T-helper 2 cell treated with Interferon-gamma antibody and Interleukin-4, amounts not matched to agents 100 ng/mL and 5 ng/mL, for 36 hours (primary cell): ENCODE data around the gene PTGES2. TPM values are rescaled to one million over a fixed set of nuclear protein-coding genes. Genes with fewer than 3 reads are reported as not detected.
"Not testable (repeated sequence)": the region's sequence is repeated elsewhere in the genome, so short reads cannot be mapped to it uniquely, and the experiment has no call there.

Experiments used
- intact Hi-C: fragments of 100-400 bp; cut with micrococcal nuclease; formaldehyde crosslinking; loops from one replicate; pipeline ENCODE4 v1.15.1; 2023
- total RNA-seq: library from RNA; stranded (reverse); gene quantifications from 2 replicates; pipeline ENCODE4 v1.2.3, GENCODE V29; 2022

Gene PTGES2
- total RNA-seq, 1 donor from 2014 or later = 52.5 TPM

DNA sequence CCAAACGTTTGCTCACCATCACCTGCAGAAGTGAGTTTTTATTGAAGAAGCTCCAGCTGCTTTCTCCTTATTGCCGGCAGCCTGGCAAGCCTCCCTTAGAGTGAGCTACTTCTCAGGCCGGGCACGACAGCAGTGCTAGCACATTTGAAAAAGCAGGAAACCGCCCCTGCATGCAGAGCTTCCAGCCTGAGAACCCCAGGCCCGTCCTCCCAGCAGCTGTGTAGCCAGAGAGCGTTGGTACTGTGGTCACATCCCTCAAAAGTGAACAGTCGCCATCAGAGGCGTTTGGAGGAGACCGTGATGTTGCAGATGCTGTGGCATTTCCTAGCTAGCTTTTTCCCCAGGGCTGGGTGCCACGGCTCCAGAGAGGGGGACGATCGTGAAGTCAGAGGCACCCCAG is 36.0 kb downstream of the PTGES2 start:
- intact Hi-C loops = no loop called here

GRCh38 chr9:128091144-128091543 is 36.4 kb downstream of the PTGES2 start:
- intact Hi-C loops = no loop called here

- intact Hi-C loops = no loop called here
These were observed 38.2 kb downstream of the PTGES2 start for GRCh38 chr9:128089299-128089698.

DNA sequence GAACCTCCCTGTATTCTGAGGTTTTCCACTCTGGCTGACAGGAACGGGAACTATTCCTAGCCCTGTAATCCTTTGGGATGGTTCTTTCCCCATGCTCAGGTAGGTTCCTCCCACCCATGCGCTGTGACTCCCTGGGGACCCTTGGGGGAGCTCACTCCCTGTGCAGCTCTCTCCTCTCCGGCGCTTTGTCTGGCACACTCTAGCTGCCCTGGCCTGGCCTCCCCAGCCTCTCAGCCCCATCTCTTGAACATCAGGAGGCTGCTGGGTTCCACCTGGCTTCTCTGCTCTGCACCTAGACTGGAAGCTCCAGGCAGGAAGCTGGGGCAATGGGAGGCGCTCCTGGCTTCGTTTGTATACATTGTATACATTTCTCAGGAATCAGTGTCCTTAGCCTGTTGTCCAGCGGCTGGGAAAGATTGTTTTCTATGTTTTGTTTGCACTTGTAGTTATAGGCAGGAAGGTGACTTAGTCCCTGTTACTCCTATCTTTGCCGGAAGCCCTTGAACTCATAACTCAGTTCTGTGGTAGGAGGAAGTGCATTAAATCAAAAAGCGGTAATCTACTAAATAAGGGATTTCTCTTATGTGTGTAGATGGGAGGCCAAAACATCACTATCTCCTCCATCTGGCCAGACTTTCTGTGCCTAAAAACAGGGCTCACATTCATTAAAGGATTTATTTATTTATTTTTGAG is 39.1 kb downstream of the PTGES2 start:
- intact Hi-C loops = no loop called here

DNA sequence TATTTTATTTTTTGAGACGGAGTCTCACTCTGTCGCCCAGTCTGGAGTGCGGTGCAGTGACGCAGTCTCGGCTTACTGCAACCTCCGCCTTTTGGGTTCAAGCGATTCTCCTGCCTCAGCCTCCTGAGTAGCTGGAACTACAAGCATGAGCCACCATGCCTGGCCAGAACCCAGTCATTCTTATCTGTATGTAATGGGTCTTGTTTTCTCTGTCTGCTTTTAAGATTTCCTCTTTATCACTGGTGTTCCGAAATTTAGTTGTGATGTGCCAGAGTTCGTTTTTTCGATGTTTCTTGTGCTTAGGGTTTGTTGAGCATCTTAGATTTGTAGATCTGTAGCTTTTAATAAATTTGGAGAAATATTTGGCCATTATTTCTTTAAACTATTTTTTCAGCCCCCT is 40.3 kb downstream of the PTGES2 start:
- intact Hi-C loops = no loop called here

- intact Hi-C loops = no loop called here
These were observed 41.6 kb downstream of the PTGES2 start for GRCh38 chr9:128085943-128086342.

DNA sequence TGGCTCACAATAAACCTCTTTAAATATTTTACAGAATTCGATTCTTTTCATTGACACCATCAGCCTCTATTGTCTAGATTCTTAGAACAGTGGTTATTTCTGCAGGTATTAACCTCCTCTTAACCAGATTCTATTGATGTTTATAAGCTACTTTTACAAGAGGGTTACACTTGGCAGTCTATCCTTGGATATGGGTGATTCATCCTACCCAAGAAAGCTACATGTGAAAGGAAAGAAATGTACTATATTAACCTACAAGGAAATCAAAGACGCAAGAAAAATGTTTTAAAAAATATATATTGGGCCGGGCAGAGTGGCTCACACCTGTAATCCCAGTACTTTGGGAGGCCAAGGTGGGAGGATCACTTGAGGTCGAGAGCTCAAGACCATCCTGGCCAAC is 42.8 kb downstream of the PTGES2 start:
- intact Hi-C loops = no loop called here

DNA sequence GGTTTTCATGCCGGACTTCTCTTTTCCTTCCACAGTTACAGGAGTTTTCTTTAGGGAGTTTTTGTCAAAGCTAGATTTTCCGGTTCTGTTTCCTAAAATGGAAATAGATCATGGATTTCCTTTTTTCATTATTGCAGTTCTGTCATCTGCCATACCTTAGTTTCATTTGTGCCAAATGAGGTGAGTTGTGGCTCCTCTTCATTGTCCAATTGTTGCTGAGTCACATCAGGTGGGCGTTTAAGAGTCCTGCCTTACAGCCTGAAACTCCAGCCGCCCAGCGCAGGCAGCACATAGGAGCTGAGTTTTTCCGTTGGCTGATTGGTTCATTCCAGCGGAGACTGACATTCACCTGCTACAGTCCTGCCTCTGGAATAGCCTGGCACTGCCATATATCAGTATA is 45.4 kb downstream of the PTGES2 start:
- intact Hi-C loops = no loop called here

GRCh38 chr9:128081056-128081455 is 46.5 kb downstream of the PTGES2 start:
- intact Hi-C loops = no loop called here

- intact Hi-C loops = no loop called here
These were observed 47.3 kb downstream of the PTGES2 start for GRCh38 chr9:128080206-128080605.

DNA sequence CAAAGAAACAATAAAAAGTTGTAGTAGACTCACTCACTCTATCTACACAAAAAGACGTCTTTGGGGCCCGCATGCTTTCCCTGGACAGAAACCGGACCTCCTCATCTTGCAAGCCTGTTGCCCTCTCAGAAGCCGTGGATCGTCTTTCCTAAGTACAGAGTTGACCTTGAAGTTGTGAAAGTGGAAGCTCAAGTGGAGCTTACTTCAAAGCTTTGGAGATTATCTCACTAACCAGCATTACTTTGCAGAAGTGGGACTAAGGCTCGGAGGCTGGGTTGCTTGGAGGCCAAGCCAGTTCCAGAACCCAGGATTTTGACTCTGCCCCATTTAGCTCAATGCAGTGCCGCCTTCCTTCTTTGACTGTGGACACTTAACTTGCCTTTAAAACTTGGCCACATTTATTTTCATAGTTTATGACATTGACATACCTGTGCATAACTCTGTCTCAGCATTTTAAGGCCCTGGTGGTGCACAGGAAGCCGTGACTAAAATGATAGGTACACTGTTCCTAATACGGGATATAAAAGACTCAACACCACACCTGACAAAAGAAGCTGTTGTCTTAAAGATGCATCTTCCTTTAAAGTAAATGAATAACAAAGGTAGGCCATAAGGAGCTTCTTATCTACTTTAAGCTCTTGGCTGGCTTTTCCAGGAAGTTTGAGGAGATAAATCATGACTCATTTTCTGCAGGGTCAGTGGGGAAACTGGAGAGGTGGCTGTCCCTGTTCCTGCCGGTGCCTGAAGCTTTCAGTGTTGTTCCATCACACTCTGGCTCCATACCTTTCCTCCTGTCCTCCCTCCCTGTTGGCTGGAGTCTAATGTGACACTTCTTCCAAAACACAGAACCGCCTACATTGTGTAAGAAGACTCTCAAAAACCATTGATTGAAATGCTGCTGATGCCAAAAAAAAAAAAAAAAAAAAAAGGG is 48.8 kb downstream of the PTGES2 start:
- intact Hi-C loops = no loop called here

- intact Hi-C loops = no loop called here
These were observed 49.6 kb downstream of the PTGES2 start for GRCh38 chr9:128077847-128078503.

- intact Hi-C loops = no loop called here
These were observed 54.2 kb downstream of the PTGES2 start for GRCh38 chr9:128073253-128073886.

- intact Hi-C loops = no loop called here
These were observed 55.1 kb downstream of the PTGES2 start for GRCh38 chr9:128072144-128073021.

DNA sequence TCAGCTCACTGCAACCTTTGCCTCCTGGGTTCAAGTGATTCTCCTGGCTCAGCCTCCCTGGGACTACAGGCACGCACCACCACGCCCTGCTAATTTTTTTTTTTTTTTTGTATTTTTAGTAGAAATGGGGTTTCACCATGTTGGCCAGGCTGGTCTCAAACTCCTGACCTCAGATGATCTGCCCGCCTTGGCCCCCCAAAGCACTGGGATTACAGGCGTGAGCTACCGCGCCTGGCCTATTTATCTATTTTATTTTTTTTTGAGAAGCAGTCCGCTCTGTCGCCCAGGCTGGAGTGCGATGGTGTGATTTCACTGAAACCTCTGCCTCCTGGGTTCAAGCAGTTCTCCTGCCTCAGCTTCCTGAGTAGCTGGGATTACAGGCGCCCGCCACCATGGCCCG is 56.1 kb downstream of the PTGES2 start:
- intact Hi-C loops = not testable (repeated sequence)

DNA sequence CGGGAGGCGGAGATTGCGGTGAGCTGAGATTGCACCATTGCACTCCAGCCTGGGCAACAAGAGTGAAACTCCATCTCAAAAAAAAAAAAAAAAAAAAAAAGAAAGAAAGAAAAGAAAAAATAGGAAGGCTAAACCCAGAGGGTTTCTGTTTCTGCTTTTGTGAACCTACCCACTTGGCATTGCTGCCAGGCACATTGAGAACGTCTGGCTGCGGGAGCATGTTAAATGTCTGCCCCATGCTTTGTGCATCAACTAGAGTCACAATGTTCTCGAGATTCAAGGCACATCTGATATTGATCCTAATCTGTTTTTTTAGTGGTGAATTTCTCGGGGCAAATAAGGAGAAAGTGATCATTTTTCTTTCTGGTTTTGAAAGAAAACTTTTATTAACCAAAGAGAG is 56.7 kb downstream of the PTGES2 start:
- intact Hi-C loops = no loop called here
